Neuronal stem cell (in vitro differentiated cells): ENCODE measurements around the gene NEU4.
A peak's percentile ranks its signal among the peaks of the same experiment; 100 is the strongest.

Experiments
- DNase-seq: peaks from one replicate; pipeline ENCODE4 v3.0.0-alpha.2; 2013; ENCODE audit warnings: low spot score
- H2AFZ ChIP-seq: one replicate; pipeline ENCODE4 v1.6.1; 2013; ENCODE audit warnings: mild to moderate bottlenecking, low read length, inconsistent platforms
- H2AK5ac ChIP-seq: 2 replicates; pipeline ENCODE4 v1.6.1; 2013; ENCODE audit warnings: low read depth, mild to moderate bottlenecking, inconsistent platforms, low read length, moderate library complexity, mixed read lengths
- H2BK120ac ChIP-seq: 2 replicates; pipeline ENCODE4 v1.6.1; 2013; ENCODE audit warnings: low read depth, mild to moderate bottlenecking, inconsistent platforms, low read length, moderate library complexity, mixed read lengths
- H2BK12ac ChIP-seq: one replicate; pipeline ENCODE4 v1.6.1; 2013; ENCODE audit warnings: low read length, inconsistent platforms
- H2BK15ac ChIP-seq: 2 replicates; pipeline ENCODE4 v1.6.1; 2013; ENCODE audit warnings: mild to moderate bottlenecking, low read length, inconsistent platforms, mixed read lengths
- H2BK5ac ChIP-seq: one replicate; pipeline ENCODE4 v1.6.1; 2013; ENCODE audit warnings: inconsistent platforms, mild to moderate bottlenecking, low read length, moderate library complexity
- H3K14ac ChIP-seq: one replicate; pipeline ENCODE4 v1.6.1; 2013; ENCODE audit warnings: low read length, inconsistent platforms
- H3K18ac ChIP-seq: 2 replicates; pipeline ENCODE4 v1.6.1; 2013; ENCODE audit warnings: low read length, inconsistent platforms
- H3K23ac ChIP-seq: 2 replicates; pipeline ENCODE4 v1.6.1; 2013; ENCODE audit warnings: low read depth, mild to moderate bottlenecking, mixed read lengths, low read length, inconsistent platforms; ENCODE audit not compliant: poor library complexity
- H3K27ac ChIP-seq: replicated peaks from 3 replicates; pipeline ENCODE4 v1.5.1; 2013; ENCODE audit warnings: low read length, inconsistent platforms
- H3K27me3 ChIP-seq, 3 experiments: 2 replicates each; pipeline ENCODE4 v1.6.1; 2013; ENCODE audit warnings: low read length in 3 of 3, mild to moderate bottlenecking in 2 of 3, inconsistent platforms in 1 of 3, low read depth in 1 of 3, mixed read lengths in 1 of 3, moderate library complexity in 1 of 3; ENCODE audit not compliant: control insufficient read depth in 3 of 3, insufficient read depth in 3 of 3
- H3K36me3 ChIP-seq, 2 donors: replicated peaks in 1 of 2; 2 replicates each; pipeline ENCODE4 v1.6.1; 2013; ENCODE audit warnings: low read length in 2 of 2; ENCODE audit not compliant: control insufficient read depth in 2 of 2, insufficient read depth in 2 of 2
- H3K4ac ChIP-seq: 2 replicates; pipeline ENCODE4 v1.6.1; 2013; ENCODE audit warnings: inconsistent platforms, mild to moderate bottlenecking, low read length, moderate library complexity
- H3K4me1 ChIP-seq, 2 donors: 1 replicate in 1 of 2; 2 replicates in 1 of 2; pipeline ENCODE4 v1.6.1; 2013; ENCODE audit warnings: low read length in 2 of 2, low read depth in 1 of 2; ENCODE audit not compliant: control insufficient read depth in 2 of 2, insufficient read depth in 1 of 2
- H3K4me2 ChIP-seq: one replicate; pipeline ENCODE4 v1.6.1; 2013; ENCODE audit warnings: mild to moderate bottlenecking, low read length, inconsistent platforms; ENCODE audit not compliant: insufficient read depth, poor library complexity, severe bottlenecking
- H3K4me3 ChIP-seq, 2 donors: 2 replicates each; pipeline ENCODE4 v1.5.1; 2013; ENCODE audit warnings: low read length in 2 of 2, mild to moderate bottlenecking in 2 of 2, inconsistent platforms in 1 of 2, moderate library complexity in 1 of 2
- H3K79me1 ChIP-seq: one replicate; pipeline ENCODE4 v1.6.1; 2013; ENCODE audit warnings: low read depth, mild to moderate bottlenecking, inconsistent platforms, low read length, moderate library complexity
- H3K9ac ChIP-seq: one replicate; pipeline ENCODE4 v1.6.1; 2013; ENCODE audit warnings: mild to moderate bottlenecking, low read depth, low read length, inconsistent platforms; ENCODE audit not compliant: poor library complexity
- H3K9me3 ChIP-seq, 2 donors: replicated peaks in 1 of 2; 2 replicates each; pipeline versions ENCODE3 to v1.6.1; 2013; ENCODE audit warnings: low read length in 2 of 2, mild to moderate bottlenecking in 2 of 2, inconsistent platforms in 1 of 2, low read depth in 1 of 2, mixed read lengths in 1 of 2, moderate library complexity in 1 of 2; ENCODE audit not compliant: control insufficient read depth in 2 of 2, insufficient read depth in 1 of 2
- H4K8ac ChIP-seq: one replicate; pipeline ENCODE4 v1.6.1; 2013; ENCODE audit warnings: low read depth, mild to moderate bottlenecking, inconsistent platforms, low read length, moderate library complexity
- H4K91ac ChIP-seq: one replicate; pipeline ENCODE4 v1.6.1; 2013; ENCODE audit warnings: low read length, low read depth, mild to moderate bottlenecking, inconsistent platforms; ENCODE audit not compliant: poor library complexity
- WGBS, 2 donors: extraction: QIAGEN DNeasy Blood & Tissue Kit; methylation state at CpG; one replicate each; pipeline ENCODE4 v1.1.7; 2013; ENCODE audit warnings: missing lambda C conversion rate in 2 of 2, mixed read lengths in 1 of 2; ENCODE audit not compliant: insufficient read length in 2 of 2, insufficient replicate concordance in 1 of 2; ENCODE audit errors: extremely low coverage in 2 of 2; 5-methylcytosine and 5-hydroxymethylcytosine counted together

NEU4 gene

GRCh38 chr2:241811201-241811951 lies 2.4 kb downstream of the NEU4 start:
- Histone ChIP-seq H3K79me1 (no peaks in the 10 kb centered on the region), H3K4ac (no peak overlapping the region), H3K27me3 (peaks cover 0 to 6% (median 0%) of the 10 kb centered on the region in 3 experiments), H2BK5ac (peak overlapping the region; percentile 71), H3K9me3 (no peaks in the 10 kb centered on the region), H3K27ac (no peak overlapping the region), H3K4me3 (no peak overlapping the region), H4K91ac (no peak overlapping the region), H2BK15ac (peak overlapping the region; percentile 89), H3K23ac (peak overlapping the region; percentile 43), H3K4me2 (no peak overlapping the region), H3K4me1 (peaks cover 7 to 12% of the 10 kb centered on the region in 2 donors), H2AK5ac (peak overlapping the region; percentile 94), H3K14ac (peak overlapping the region; percentile 21), H3K9ac (no peak overlapping the region), H2BK120ac (no peak overlapping the region), H2BK12ac (peak overlapping the region; percentile 24), H3K18ac (peak overlapping the region; percentile 15), H4K8ac (no peak overlapping the region), H3K36me3 (no peaks in the 10 kb centered on the region), H2AFZ (no peak overlapping the region)
- DNase-seq: no peak
- no CpG with 5 or more reads among the region's 27 CpGs for WGBS, 2 donors

GRCh38 chr2:241811952-241812729 lies 3.1 kb downstream of the NEU4 start:
- Histone ChIP-seq H4K91ac (no peak overlapping the region), H2AK5ac (peak overlapping the region; percentile 66), H3K23ac (no peak overlapping the region), H2BK5ac (peak overlapping the region; percentile 82), H3K18ac (no peak overlapping the region), H3K4ac (no peak overlapping the region), H2BK15ac (peak overlapping the region; percentile 89), H2BK120ac (no peak overlapping the region), H3K27me3 (peaks cover 0 to 6% (median 0%) of the 10 kb centered on the region in 3 experiments), H3K36me3 (no peaks in the 10 kb centered on the region), H3K4me2 (no peak overlapping the region), H2BK12ac (peak overlapping the region; percentile 24), H2AFZ (no peak overlapping the region), H3K27ac (no peak overlapping the region), H3K9me3 (no peaks in the 10 kb centered on the region), H3K4me3 (no peak overlapping the region), H3K4me1 (peaks cover 7 to 12% of the 10 kb centered on the region in 2 donors), H3K79me1 (no peaks in the 10 kb centered on the region), H3K14ac (peak overlapping the region; percentile 21), H3K9ac (no peak overlapping the region), H4K8ac (no peak overlapping the region)
- DNase-seq: no peak
- WGBS, 2 donors: no CpG with 5 or more reads among the region's 20 CpGs

GRCh38 chr2:241812730-241813643 lies 4.0 kb downstream of the NEU4 start:
- Histone ChIP-seq H2BK120ac (no peak overlapping the region), H3K4me3 (no peak overlapping the region), H2AFZ (no peak overlapping the region), H4K91ac (peak overlapping the region; percentile 92), H4K8ac (peak overlapping the region; percentile 92), H2BK12ac (peak overlapping the region; percentile 6), H2BK15ac (peak overlapping the region; percentile 62), H3K4ac (no peak overlapping the region), H3K23ac (peak overlapping the region; percentile 43), H3K27ac (no peak overlapping the region), H3K4me1 (peaks cover 7 to 11% of the 10 kb centered on the region in 2 donors), H3K18ac (peak overlapping the region; percentile 59), H3K36me3 (no peaks in the 10 kb centered on the region), H3K4me2 (no peak overlapping the region), H3K9me3 (no peaks in the 10 kb centered on the region), H3K9ac (peak overlapping the region; percentile 60), H3K14ac (peak overlapping the region; percentile 71), H2AK5ac (peak overlapping the region; percentile 66), H2BK5ac (peak overlapping the region; percentile 82), H3K27me3 (peaks cover 0 to 6% (median 0%) of the 10 kb centered on the region in 3 experiments), H3K79me1 (no peaks in the 10 kb centered on the region)
- no peak for DNase-seq
- no CpG with 5 or more reads among the region's 40 CpGs for WGBS, 2 donors
